ENCODE results near the gene ALKBH6.

- TF ChIP-seq GATA2 (IDR thresholded peaks at IDR 0.05; ENCODE audit: low read depth, low read length) (no peak), GATA3 (IDR thresholded peaks at IDR 0.05; ENCODE audit: low read depth, low read length) (no peak)
These were observed 32.5 kb upstream of the ALKBH6 start for GRCh38 chr19:36046443-36047050.

Measured in SH-SY5Y (cell line).